ENCODE data around the gene GPR156.

DNA sequence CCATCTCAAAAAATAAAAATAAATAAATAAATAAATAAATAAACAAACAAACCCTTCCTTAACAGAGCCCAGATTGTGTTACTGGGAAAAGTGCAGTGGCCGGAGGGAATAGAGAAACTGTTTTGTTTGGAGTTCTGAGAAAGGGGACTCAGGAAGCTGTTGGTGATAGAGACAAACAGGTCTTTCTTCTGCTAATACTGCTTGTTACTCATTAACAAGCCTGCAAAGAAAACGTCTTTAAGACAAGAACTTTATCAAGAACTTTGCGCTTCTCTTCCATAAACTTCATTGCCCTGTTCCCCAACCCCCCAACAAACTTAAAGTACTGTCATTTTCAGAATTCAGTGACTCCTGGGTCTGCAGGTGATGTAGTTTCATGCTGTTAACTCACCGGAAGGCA, 122.0 kb downstream of the GPR156 start:
- TF ChIP-seq EP300 (IDR thresholded peaks at IDR 0.05; ENCODE audit: borderline replicate concordance) (no peak), YY1 (IDR thresholded peaks at IDR 0.05; ENCODE audit: low read depth) (no peak), ZBTB7A (IDR thresholded peaks at IDR 0.05; ENCODE audit: low read depth) (no peak), TEAD4 (IDR thresholded peaks at IDR 0.05) (no peak), NFIC (IDR thresholded peaks at IDR 0.05) (no peak), RAD21 (IDR thresholded peaks at IDR 0.05; ENCODE audit: low read depth) (no peak), CEBPB (IDR thresholded peaks at IDR 0.05) (no peak), TAF1 (IDR thresholded peaks at IDR 0.05; ENCODE audit: low read depth) (no peak), EGR1 (IDR thresholded peaks at IDR 0.05) (no peak)
- TF ChIP-seq, protein P1, sequence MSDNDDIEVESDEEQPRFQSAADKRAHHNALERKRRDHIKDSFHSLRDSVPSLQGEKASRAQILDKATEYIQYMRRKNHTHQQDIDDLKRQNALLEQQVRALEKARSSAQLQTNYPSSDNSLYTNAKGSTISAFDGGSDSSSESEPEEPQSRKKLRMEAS (IDR thresholded peaks at IDR 0.05): no peak
- TF ChIP-seq, protein P2, sequence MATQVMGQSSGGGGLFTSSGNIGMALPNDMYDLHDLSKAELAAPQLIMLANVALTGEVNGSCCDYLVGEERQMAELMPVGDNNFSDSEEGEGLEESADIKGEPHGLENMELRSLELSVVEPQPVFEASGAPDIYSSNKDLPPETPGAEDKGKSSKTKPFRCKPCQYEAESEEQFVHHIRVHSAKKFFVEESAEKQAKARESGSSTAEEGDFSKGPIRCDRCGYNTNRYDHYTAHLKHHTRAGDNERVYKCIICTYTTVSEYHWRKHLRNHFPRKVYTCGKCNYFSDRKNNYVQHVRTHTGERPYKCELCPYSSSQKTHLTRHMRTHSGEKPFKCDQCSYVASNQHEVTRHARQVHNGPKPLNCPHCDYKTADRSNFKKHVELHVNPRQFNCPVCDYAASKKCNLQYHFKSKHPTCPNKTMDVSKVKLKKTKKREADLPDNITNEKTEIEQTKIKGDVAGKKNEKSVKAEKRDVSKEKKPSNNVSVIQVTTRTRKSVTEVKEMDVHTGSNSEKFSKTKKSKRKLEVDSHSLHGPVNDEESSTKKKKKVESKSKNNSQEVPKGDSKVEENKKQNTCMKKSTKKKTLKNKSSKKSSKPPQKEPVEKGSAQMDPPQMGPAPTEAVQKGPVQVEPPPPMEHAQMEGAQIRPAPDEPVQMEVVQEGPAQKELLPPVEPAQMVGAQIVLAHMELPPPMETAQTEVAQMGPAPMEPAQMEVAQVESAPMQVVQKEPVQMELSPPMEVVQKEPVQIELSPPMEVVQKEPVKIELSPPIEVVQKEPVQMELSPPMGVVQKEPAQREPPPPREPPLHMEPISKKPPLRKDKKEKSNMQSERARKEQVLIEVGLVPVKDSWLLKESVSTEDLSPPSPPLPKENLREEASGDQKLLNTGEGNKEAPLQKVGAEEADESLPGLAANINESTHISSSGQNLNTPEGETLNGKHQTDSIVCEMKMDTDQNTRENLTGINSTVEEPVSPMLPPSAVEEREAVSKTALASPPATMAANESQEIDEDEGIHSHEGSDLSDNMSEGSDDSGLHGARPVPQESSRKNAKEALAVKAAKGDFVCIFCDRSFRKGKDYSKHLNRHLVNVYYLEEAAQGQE (IDR thresholded peaks at IDR 0.05; ENCODE audit: low read depth): no peak
- TF ChIP-seq, protein P3, sequence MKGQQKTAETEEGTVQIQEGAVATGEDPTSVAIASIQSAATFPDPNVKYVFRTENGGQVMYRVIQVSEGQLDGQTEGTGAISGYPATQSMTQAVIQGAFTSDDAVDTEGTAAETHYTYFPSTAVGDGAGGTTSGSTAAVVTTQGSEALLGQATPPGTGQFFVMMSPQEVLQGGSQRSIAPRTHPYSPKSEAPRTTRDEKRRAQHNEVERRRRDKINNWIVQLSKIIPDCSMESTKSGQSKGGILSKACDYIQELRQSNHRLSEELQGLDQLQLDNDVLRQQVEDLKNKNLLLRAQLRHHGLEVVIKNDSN (IDR thresholded peaks at IDR 0.05): no peak
